K562 (cell line): ENCODE results near the gene SKA3. TPM values are rescaled to one million over a fixed set of nuclear protein-coding genes. Genes with fewer than 3 reads are reported as not detected.

Experiments
- ATAC-seq: fragments of 200-7000 bp; cut with Tn5 transposase; 3 replicates; pipeline ENCODE4 v1.9.1; 2020; ENCODE audit warnings: moderate library complexity
- BruUV-seq: library from RNA; stranded (reverse); fragments of 400-500 nt; replicated peaks from 2 replicates; lab custom pipeline; 2021; lab: Mats Ljungman, UMichigan
- CTCF ChIA-PET: fragments of 300-600 bp; formaldehyde crosslinking; extraction: SDS; loops from one replicate; lab custom pipeline; 2021; ENCODE audit warnings: low intra/inter-chr PET ratio; lab: Yijun Ruan, JAX
- POLR2A ChIA-PET: fragments of 300-600, 350-650 bp; sonication (Branson Sonifier 250); formaldehyde crosslinking; extraction: SDS; loops from one replicate; lab custom pipeline; 2021; ENCODE audit warnings: antibody characterized with exemption, inconsistent platforms; lab: Yijun Ruan, JAX
- DNase-seq, 4 experiments: peaks; one replicate each; pipeline versions ENCODE4 v3.0.0 to v3.0.0-alpha.2; 2011 to 2018; ENCODE audit warnings: low spot score in 3 of 4, mixed read lengths in 3 of 4; ENCODE audit errors: extremely low read depth in 1 of 4
- FAIRE-seq: peaks from 2 replicates; lab custom pipeline; 2011; peaks lifted over from hg19 to GRCh38; lab: Jason Lieb, UNC
- H2AFZ ChIP-seq: 2 replicates; pipeline ENCODE4 v1.6.0; 2011; ENCODE audit warnings: low read depth, low read length, control low read depth, inconsistent platforms
- H3K27ac ChIP-seq: fragments of 200-600 bp; 3 replicates; pipeline ENCODE4 v1.8.0; 2011; ENCODE audit warnings: low read depth, mild to moderate bottlenecking, control low read depth, inconsistent platforms, low read length, moderate library complexity, mixed read lengths; ENCODE audit errors: extremely low read depth
- H3K27me3 ChIP-seq, 2 experiments: fragments of 300-600 bp in 1 of 2; 2 replicates in 1 of 2; 3 replicates in 1 of 2; pipeline versions ENCODE4 v1.6.0 to v1.8.0; 2011; ENCODE audit warnings: inconsistent platforms in 2 of 2, low read length in 2 of 2, mild to moderate bottlenecking in 1 of 2, mixed read lengths in 1 of 2, moderate library complexity in 1 of 2; ENCODE audit not compliant: control insufficient read depth in 2 of 2, insufficient read depth in 2 of 2
- H3K36me3 ChIP-seq: fragments of 300-600 bp; 3 replicates; pipeline ENCODE4 v1.8.0; 2011; ENCODE audit warnings: mild to moderate bottlenecking, low read length, inconsistent platforms; ENCODE audit not compliant: control insufficient read depth, insufficient read depth
- H3K4me1 ChIP-seq, 2 experiments: fragments of 200-600 bp in 1 of 2; replicated peaks in 1 of 2; 2 replicates in 1 of 2; 3 replicates in 1 of 2; pipeline versions ENCODE4 v1.5.1 to v1.8.0; 2011; ENCODE audit warnings: inconsistent platforms in 2 of 2, low read length in 2 of 2, mild to moderate bottlenecking in 1 of 2, mixed read lengths in 1 of 2, moderate library complexity in 1 of 2; ENCODE audit not compliant: control insufficient read depth in 2 of 2, insufficient read depth in 2 of 2
- H3K4me2 ChIP-seq: 2 replicates; pipeline ENCODE4 v1.6.1; 2011; ENCODE audit warnings: low read length, control low read depth, inconsistent platforms, mixed read lengths; ENCODE audit not compliant: insufficient read depth
- H3K4me3 ChIP-seq: fragments of 200-600 bp; sonication (generic), shearing (Covaris generic); 2 replicates; pipeline ENCODE4 v1.5.1; 2016; ENCODE audit warnings: control low read depth, inconsistent platforms
- H3K79me2 ChIP-seq: fragments of 200-600 bp; 3 replicates; pipeline ENCODE4 v1.8.0; 2011; ENCODE audit warnings: low read length, inconsistent platforms; ENCODE audit not compliant: control insufficient read depth, insufficient read depth
- H3K9ac ChIP-seq, 2 experiments: 2 replicates each; pipeline versions ENCODE4 v1.6.0 to v1.6.1; 2011; ENCODE audit warnings: low read depth in 2 of 2, low read length in 2 of 2, control low read depth in 1 of 2, inconsistent platforms in 1 of 2, mild to moderate bottlenecking in 1 of 2, mixed read lengths in 1 of 2; ENCODE audit not compliant: insufficient read depth in 1 of 2
- H3K9me1 ChIP-seq: one replicate; pipeline ENCODE4 v1.6.0; 2011; ENCODE audit warnings: inconsistent platforms, mild to moderate bottlenecking, low read length, moderate library complexity; ENCODE audit not compliant: control insufficient read depth, insufficient read depth
- H3K9me3 ChIP-seq: replicated peaks from 2 replicates; pipeline ENCODE4 v1.5.1; 2011; ENCODE audit warnings: low read depth, low read length, inconsistent platforms; ENCODE audit not compliant: control insufficient read depth, insufficient read depth
- H4K20me1 ChIP-seq: replicated peaks from 2 replicates; pipeline ENCODE4 v1.6.1; 2011; ENCODE audit warnings: low read length, inconsistent platforms, mixed read lengths; ENCODE audit not compliant: control insufficient read depth, insufficient read depth
- CSDE1 ChIP-seq, 2 experiments: fragments of 450-650 bp; IDR thresholded peaks; 2 replicates each; pipeline ENCODE4 v1.6.1; 2016; ENCODE audit warnings: mild to moderate bottlenecking in 1 of 2
- ILF3 ChIP-seq: fragments of 450-650 bp; IDR thresholded peaks from 2 replicates; pipeline ENCODE4 v1.6.1; 2018; ENCODE audit warnings: antibody characterized with exemption, mild to moderate bottlenecking, moderate library complexity, borderline replicate concordance
- POLR2B ChIP-seq: fragments of 450-650 bp; IDR thresholded peaks from 2 replicates; pipeline ENCODE4 v1.6.1; 2018; ENCODE audit warnings: low read depth; ENCODE audit not compliant: partially characterized antibody
- RBM15 ChIP-seq: fragments of 200-400 bp; formaldehyde crosslinking; IDR thresholded peaks from 2 replicates; pipeline ENCODE4 v1.6.1; 2018; ENCODE audit warnings: mild to moderate bottlenecking, low read length, moderate library complexity; ENCODE audit not compliant: insufficient read depth
- REST ChIP-seq, 2 experiments: fragments of 450-650 bp; formaldehyde crosslinking in 1 of 2; IDR thresholded peaks; 2 replicates each; pipeline versions ENCODE4 v1.4.0 to v1.6.1; 2014 to 2020; ENCODE audit warnings: mild to moderate bottlenecking in 2 of 2, borderline replicate concordance in 1 of 2, low read depth in 1 of 2
- SIX5 ChIP-seq, 2 experiments: IDR thresholded peaks; 2 replicates each; pipeline ENCODE4 v1.6.1; 2011; ENCODE audit warnings: low read length in 2 of 2, borderline replicate concordance in 1 of 2, low read depth in 1 of 2, mild to moderate bottlenecking in 1 of 2, moderate library complexity in 1 of 2; ENCODE audit not compliant: insufficient read depth in 1 of 2
- SMARCA4 ChIP-seq: fragments of 450-650 bp; IDR thresholded peaks from 2 replicates; pipeline ENCODE4 v1.6.1; 2016
- SUPT5H ChIP-seq: fragments of 450-650 bp; IDR thresholded peaks from 2 replicates; pipeline ENCODE4 v1.6.1; 2016
- ZBED1 ChIP-seq: IDR thresholded peaks from 2 replicates; pipeline ENCODE4 v1.6.1; 2014
- ZNF3 ChIP-seq: fragments of 250-450 bp; sonication (Bioruptor Pico); IDR thresholded peaks from 2 replicates; pipeline ENCODE4 v1.5.0; 2021; ENCODE audit warnings: mild to moderate bottlenecking, moderate library complexity
- ZNF717 ChIP-seq: fragments of 250-450 bp; sonication (Bioruptor Pico); IDR thresholded peaks from 2 replicates; pipeline ENCODE4 v1.5.0; 2021
- WGBS: fragments of 100-300 bp; shearing (Covaris generic); methylation state at CpG from one replicate; pipeline ENCODE4 v1.1.6; 2016; ENCODE audit warnings: low coverage, mixed read lengths; ENCODE audit not compliant: insufficient coverage; ENCODE audit errors: missing lambda C conversion rate; 5-methylcytosine and 5-hydroxymethylcytosine counted together
- in situ Hi-C: fragments of 300-500 bp; cut with MboI; formaldehyde crosslinking; loops from 4 replicates; pipeline ENCODE4 v1.15.0; 2018; ENCODE audit warnings: inconsistent platforms, mixed read lengths
- intact Hi-C: fragments of 100-400 bp; cut with micrococcal nuclease; formaldehyde crosslinking; loops from 2 replicates; pipeline ENCODE4 v1.14.2; 2022
- polyA plus RNA-seq, 8 experiments: library from polyadenylated mRNA; depleted of rRNA in 4 of 8; stranded (reverse) in 5 of 8; unstranded in 3 of 8; fragments of >200 nt; fragmentation: Nextera tagmentation in 2 of 8; fragmentation: Illumina TruSeq in 1 of 8; extraction: Ambion mirVana in 2 of 8; extraction: Trizol in 1 of 8; gene quantifications; 2 replicates each; pipeline versions ENCODE4 v1.2.1 to v1.2.3, GENCODE V29; 2011 to 2014; ENCODE audit warnings: inconsistent platforms in 1 of 8, missing spikeins in 1 of 8
- total RNA-seq, 7 experiments: library from RNA; depleted of rRNA in 6 of 7; stranded (reverse); fragments of >200 nt in 6 of 7; fragmentation: Illumina TruSeq in 2 of 7; extraction: Trizol in 2 of 7; gene quantifications; 2 replicates each; pipeline versions ENCODE4 v1.2.1 to v1.2.3, GENCODE V29; 2011 to 2021; ENCODE audit warnings: low replicate concordance in 1 of 7
- TF ChIP-seq, protein P1 (sequence below): fragments of 450-650 bp; formaldehyde crosslinking; IDR thresholded peaks from 2 replicates; pipeline ENCODE4 v1.4.0; 2022; ENCODE audit warnings: missing genetic modification characterization

SKA3 gene
- total and polyA plus RNA-seq, 9 of the 15 experiments (the other 6 are each of a cell fraction or from before 2014, with no cell fraction given): 17.0 to 53.3 (median 29.9) TPM

DNA sequence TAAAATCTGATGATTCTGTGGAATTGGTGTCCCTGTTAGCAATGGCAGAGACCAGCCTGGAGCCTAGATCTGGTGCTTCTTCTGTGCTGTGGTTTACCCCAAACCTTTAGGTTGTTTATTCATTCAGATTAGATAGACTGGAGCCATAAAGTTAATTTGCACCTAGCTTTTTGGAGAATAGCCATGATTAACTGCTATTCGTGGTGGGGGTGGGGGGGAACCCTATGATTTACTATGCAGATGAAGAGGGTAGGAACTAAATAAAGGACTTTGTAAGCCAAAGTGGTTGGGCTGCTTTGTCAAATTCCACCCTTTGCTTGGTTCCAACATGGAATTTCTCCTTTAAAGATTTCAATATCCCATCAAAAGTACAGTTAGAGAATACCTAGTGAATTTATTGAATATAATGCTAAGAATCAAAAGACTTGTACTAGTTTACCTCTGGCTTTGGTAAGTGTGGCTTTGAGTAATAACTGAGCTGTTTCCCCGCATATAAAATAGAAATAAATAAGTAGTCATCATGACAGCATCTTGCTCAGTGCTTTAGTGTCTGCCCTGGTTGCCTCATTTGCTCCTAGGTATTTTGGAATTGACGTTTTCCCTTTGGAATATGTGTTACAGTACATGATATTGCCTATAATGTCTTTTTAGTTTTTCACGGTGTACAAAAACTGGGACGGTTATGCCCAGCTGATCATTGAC is 27.6 kb downstream of the SKA3 start (continued):
- no peak for TF ChIP-seq RBM15
- no peak for TF ChIP-seq POLR2B
- TF ChIP-seq SIX5 (IDR thresholded peaks at IDR 0.05; ENCODE audit: borderline replicate concordance in 1 of 2, insufficient read depth in 1 of 2, low read depth in 1 of 2, low read length in 2 of 2): no peak
- no peak for TF ChIP-seq ZNF3 (CRISPR knock-in tag)
- no peak for TF ChIP-seq ZNF717 (CRISPR knock-in tag)
- no peak for TF ChIP-seq SMARCA4
- TF ChIP-seq CSDE1 (IDR thresholded peaks at IDR 0.05): no peak
- TF ChIP-seq ILF3: no peak
- TF ChIP-seq ZBED1: no peak

DNA sequence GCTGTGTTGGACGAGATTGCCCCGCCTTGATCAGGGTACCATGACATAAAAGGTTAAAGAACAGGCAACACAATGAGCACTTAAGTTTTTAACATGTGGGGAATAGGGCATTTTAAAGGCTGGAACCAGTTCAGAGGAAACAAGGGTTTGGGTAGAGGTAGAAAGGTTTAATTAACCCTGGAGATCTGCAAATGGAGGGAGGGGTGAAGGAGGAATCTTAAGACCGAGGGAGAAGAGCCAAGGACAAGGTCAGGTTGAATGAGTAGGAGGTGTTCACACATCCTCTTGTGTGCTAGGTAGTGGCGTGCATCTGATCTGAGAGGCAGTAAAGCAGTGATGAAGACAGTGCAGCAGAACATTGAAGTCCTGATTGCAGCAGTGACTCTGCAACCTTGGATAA is 28.5 kb downstream of the SKA3 start:
- H3K9ac ChIP-seq: no peak overlapping the region
- in situ Hi-C loops (no loop called here), intact Hi-C loops (no loop called here)
- H3K9me1 ChIP-seq: peaks cover under 1% of the 10 kb centered on the region
- peaks cover 43% of the 10 kb centered on the region for H3K36me3 ChIP-seq
- BruUV-seq: no TSS peak
- 72% methylated on average over 4 of the region's 4 CpGs for WGBS
- peak; percentile 72 for ATAC-seq
- H3K4me2 ChIP-seq: no peak overlapping the region
- ChIA-PET POLR2A (interaction anchor here (1.0 kb wide), 1 partner anchor 16 kb away, joined by 3 read pairs; no protein-coding TSS in a partner anchor), CTCF (no interaction called here)
- H3K27ac ChIP-seq: no peak overlapping the region
- H3K79me2 ChIP-seq: peaks cover 22% of the 10 kb centered on the region
- H3K4me3 ChIP-seq: no peak overlapping the region
- no peaks in the 10 kb centered on the region for H3K27me3 ChIP-seq
- FAIRE-seq: no peak
- H2AFZ ChIP-seq: no peak overlapping the region
- peak in 1 of 4 experiments; percentile 9 for DNase-seq
- H3K9me3 ChIP-seq: no peaks in the 10 kb centered on the region
- H4K20me1 ChIP-seq: 0 out of 2 replicates have a peak, but pooled peaks cover 12% of the 10 kb centered on the region
- no peaks in the 10 kb centered on the region for H3K4me1 ChIP-seq
- TF ChIP-seq SUPT5H (peak; percentile 73), POLR2B (peak; percentile 73), REST (IDR thresholded peaks at IDR 0.05; ENCODE audit: borderline replicate concordance) (no peak), REST (CRISPR knock-in tag; IDR thresholded peaks at IDR 0.05; ENCODE audit: low read depth) (no peak)
- TF ChIP-seq, protein P1, sequence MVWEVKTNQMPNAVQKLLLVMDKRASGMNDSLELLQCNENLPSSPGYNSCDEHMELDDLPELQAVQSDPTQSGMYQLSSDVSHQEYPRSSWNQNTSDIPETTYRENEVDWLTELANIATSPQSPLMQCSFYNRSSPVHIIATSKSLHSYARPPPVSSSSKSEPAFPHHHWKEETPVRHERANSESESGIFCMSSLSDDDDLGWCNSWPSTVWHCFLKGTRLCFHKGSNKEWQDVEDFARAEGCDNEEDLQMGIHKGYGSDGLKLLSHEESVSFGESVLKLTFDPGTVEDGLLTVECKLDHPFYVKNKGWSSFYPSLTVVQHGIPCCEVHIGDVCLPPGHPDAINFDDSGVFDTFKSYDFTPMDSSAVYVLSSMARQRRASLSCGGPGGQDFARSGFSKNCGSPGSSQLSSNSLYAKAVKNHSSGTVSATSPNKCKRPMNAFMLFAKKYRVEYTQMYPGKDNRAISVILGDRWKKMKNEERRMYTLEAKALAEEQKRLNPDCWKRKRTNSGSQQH (CRISPR knock-in tag): 0 out of 2 replicates have a peak, but pooled peaks have one; percentile 32
